NCI-H2196 (cell line): Measurements from ENCODE around the gene TOM1L2.
"Not testable (repeated sequence)": the region's sequence is repeated elsewhere in the genome, so short reads cannot be mapped to it uniquely, and the experiment has no call there.

Experiments used
- DNase-seq: peaks from one replicate; lab custom pipeline; 2025; ENCODE audit not compliant: unreplicated experiment; lab: John Stamatoyannopoulos, UW

TOM1L2 gene

GRCh38 chr17:17810895-17811248 is 161.3 kb downstream of the TOM1L2 start:
- DNase-seq, result no peak

GRCh38 chr17:17810084-17810894 is 161.9 kb downstream of the TOM1L2 start:
- DNase-seq, result no peak

GRCh38 chr17:17809531-17810083 is 162.6 kb downstream of the TOM1L2 start:
- DNase-seq, result no peak

GRCh38 chr17:17808706-17809432 is 163.3 kb downstream of the TOM1L2 start:
- DNase-seq, result no peak

- not testable (repeated sequence) for DNase-seq
These were observed 164.0 kb downstream of the TOM1L2 start for GRCh38 chr17:17808200-17808599.

GRCh38 chr17:17807440-17807839 is 164.8 kb downstream of the TOM1L2 start:
- no peak for DNase-seq

GRCh38 chr17:17806611-17807274 is 165.5 kb downstream of the TOM1L2 start:
- no peak for DNase-seq

- no peak for DNase-seq
These were observed 166.2 kb downstream of the TOM1L2 start for GRCh38 chr17:17806035-17806434.

- DNase-seq, result no peak
These were observed 166.6 kb downstream of the TOM1L2 start for GRCh38 chr17:17805575-17805974.

GRCh38 chr17:17804007-17804406 is 168.2 kb downstream of the TOM1L2 start:
- no peak for DNase-seq

- no peak for DNase-seq
These were observed 170.3 kb downstream of the TOM1L2 start for GRCh38 chr17:17801800-17802481.

GRCh38 chr17:17800504-17801021 is 171.6 kb downstream of the TOM1L2 start:
- DNase-seq, result no peak

- DNase-seq, result no peak
These were observed 173.5 kb downstream of the TOM1L2 start for GRCh38 chr17:17798573-17799255.

GRCh38 chr17:17798010-17798556 is 174.1 kb downstream of the TOM1L2 start:
- no peak for DNase-seq

GRCh38 chr17:17797119-17797809 is 174.9 kb downstream of the TOM1L2 start:
- no peak for DNase-seq

GRCh38 chr17:17796787-17797061 is 175.5 kb downstream of the TOM1L2 start:
- no peak for DNase-seq

GRCh38 chr17:17795946-17796786 is 176.0 kb downstream of the TOM1L2 start:
- no peak for DNase-seq

- DNase-seq, result no peak
These were observed 176.9 kb downstream of the TOM1L2 start for GRCh38 chr17:17795296-17795695.

- no peak for DNase-seq
These were observed 177.8 kb downstream of the TOM1L2 start for GRCh38 chr17:17794382-17794781.
